Measurements from ENCODE around the gene MYLK4. TPM values are rescaled to one million over a fixed set of nuclear protein-coding genes. Genes with fewer than 3 reads are reported as not detected.

MYLK4 gene
- total RNA-seq, 3 donors from 2014 or later: 1.3 to 1.9 (median 1.4) TPM

DNA sequence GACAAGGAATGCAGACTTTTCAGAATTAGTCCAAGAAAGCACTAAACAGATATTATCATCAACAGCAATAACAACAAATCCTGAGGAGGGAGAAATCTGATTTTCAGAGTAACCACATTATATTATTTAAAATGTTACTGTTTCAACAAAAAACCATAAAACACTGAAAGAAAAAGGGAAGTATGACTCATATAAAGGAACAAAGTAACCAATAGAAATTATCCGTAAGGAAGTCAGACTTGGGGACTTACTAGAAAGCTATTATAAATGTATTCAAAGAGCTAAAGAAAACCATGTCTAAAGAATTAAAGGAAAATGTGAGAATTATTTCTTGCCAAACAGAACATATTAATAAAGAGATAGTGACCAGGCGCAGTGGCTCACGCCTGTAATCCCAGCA is 98.1 kb downstream of the MYLK4 start:
- Histone ChIP-seq H3K4me1 (no peaks in the 10 kb centered on the region), H3K27me3 (no peaks in the 10 kb centered on the region), H3K9me3 (no peaks in the 10 kb centered on the region), H3K27ac (no peak overlapping the region), H3K36me3 (no peaks in the 10 kb centered on the region), H3K4me3 (no peak overlapping the region)
- intact Hi-C loops (cut with DNase I; ENCODE audit: low total_unique reads): no loop called here
- no peak for DNase-seq (ENCODE audit: low spot score in 2 of 2)
- TF ChIP-seq POLR2A (IDR thresholded peaks at IDR 0.05) (no peak), POLR2AphosphoS5 (IDR thresholded peaks at IDR 0.05) (no peak), CTCF (IDR thresholded peaks at IDR 0.05) (no peak)

DNA sequence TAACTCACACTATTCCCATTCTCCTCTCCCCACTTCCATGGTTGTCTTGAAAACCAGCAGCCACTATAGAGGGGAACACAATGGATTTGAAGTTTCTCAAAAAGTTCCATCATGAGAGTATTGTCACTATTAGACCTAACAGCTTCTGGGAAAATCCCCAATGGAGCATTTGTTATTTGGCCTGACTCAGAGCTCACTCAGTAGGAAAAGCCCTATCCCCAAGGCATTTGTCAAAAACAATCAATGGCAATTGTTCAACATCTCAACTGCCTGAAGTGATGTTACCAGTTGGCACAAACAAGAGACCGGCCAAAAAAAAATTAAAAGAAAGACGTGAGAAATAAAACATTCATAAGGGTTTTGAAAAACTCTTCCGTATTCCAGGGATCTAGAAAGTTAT is 98.8 kb downstream of the MYLK4 start:
- Histone ChIP-seq H3K9me3 (no peaks in the 10 kb centered on the region), H3K36me3 (no peaks in the 10 kb centered on the region), H3K4me3 (no peak overlapping the region), H3K27me3 (no peaks in the 10 kb centered on the region), H3K4me1 (no peaks in the 10 kb centered on the region), H3K27ac (peak overlapping the region in 1 of 2 donors; percentile 6)
- TF ChIP-seq POLR2A (IDR thresholded peaks at IDR 0.05): no peak
- TF ChIP-seq POLR2AphosphoS5 (IDR thresholded peaks at IDR 0.05): no peak
- TF ChIP-seq CTCF (IDR thresholded peaks at IDR 0.05): no peak
- intact Hi-C loops (cut with DNase I; ENCODE audit: low total_unique reads): no loop called here
- DNase-seq (ENCODE audit: low spot score in 2 of 2): no peak

GRCh38 chr6:2651536-2651935 is 99.2 kb downstream of the MYLK4 start:
- H3K4me1 ChIP-seq: no peaks in the 10 kb centered on the region
- H3K27ac ChIP-seq: peak overlapping the region in 1 of 2 donors; percentile 6
- DNase-seq (ENCODE audit: low spot score in 2 of 2): no peak
- no peak for TF ChIP-seq POLR2AphosphoS5 (IDR thresholded peaks at IDR 0.05)
- TF ChIP-seq CTCF (IDR thresholded peaks at IDR 0.05): no peak
- no peak for TF ChIP-seq POLR2A (IDR thresholded peaks at IDR 0.05)
- H3K4me3 ChIP-seq: no peak overlapping the region
- intact Hi-C loops (cut with DNase I; ENCODE audit: low total_unique reads): no loop called here
- H3K27me3 ChIP-seq: no peaks in the 10 kb centered on the region
- no peaks in the 10 kb centered on the region for H3K36me3 ChIP-seq
- H3K9me3 ChIP-seq: no peaks in the 10 kb centered on the region

DNA sequence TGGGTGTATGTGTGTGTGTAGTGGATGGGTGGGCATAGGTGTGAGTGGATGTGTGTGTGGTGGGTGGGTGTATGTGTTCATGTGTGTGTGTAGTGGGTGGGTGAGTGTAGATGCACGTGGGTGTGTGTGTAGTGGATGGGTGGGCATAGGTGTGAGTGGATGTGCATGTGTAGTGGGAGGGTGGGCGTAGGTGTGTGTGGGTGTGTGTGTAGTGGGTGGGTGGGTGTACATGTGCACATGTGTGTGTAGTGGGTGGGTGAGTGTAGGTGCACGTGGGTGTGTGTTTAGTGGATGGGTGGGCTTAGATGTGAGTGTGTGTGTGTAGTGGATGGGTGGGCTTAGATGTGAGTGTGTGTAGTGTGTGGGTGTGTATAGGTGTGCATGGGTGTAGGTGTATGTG is 104.4 kb downstream of the MYLK4 start:
- H3K9me3 ChIP-seq: no peaks in the 10 kb centered on the region
- intact Hi-C loops (cut with DNase I; ENCODE audit: low total_unique reads): no loop called here
- no peak for DNase-seq (ENCODE audit: low spot score in 2 of 2)
- no peaks in the 10 kb centered on the region for H3K36me3 ChIP-seq
- H3K4me1 ChIP-seq: no peaks in the 10 kb centered on the region
- H3K4me3 ChIP-seq: no peak overlapping the region
- H3K27me3 ChIP-seq: no peaks in the 10 kb centered on the region
- TF ChIP-seq POLR2AphosphoS5 (IDR thresholded peaks at IDR 0.05) (no peak), CTCF (IDR thresholded peaks at IDR 0.05) (no peak), POLR2A (IDR thresholded peaks at IDR 0.05) (no peak)
- H3K27ac ChIP-seq: no peak overlapping the region

DNA sequence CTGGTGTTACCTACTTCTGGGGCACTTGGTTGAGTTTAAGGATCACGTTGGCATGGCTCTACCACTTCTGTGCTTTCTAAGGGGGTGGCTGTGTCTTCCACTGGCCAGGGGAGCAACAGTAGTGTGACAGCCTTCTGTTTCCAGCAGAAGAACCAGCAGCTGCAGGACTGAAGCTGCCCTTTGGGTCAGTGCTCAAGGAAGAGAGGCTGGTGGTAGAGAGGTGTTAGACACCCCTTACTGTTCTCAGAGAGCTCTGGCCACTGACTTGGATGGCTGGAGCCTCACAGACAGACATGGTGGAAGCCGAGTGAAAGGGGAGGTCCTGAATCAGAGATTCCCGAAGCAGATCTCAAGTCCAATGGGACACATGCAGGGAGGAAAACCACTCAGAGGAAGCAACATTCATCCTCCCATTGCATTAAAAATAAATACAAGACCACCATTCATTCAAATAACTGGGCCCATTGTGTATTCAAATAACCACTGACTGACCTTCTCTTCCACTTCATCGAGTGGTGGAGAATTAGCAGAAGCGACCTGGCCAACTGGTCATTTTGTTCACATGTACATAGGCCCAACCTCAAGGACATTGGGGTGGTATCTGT is 106.7 kb downstream of the MYLK4 start:
- TF ChIP-seq CTCF (IDR thresholded peaks at IDR 0.05): no peak
- no peak for TF ChIP-seq POLR2AphosphoS5 (IDR thresholded peaks at IDR 0.05)
- TF ChIP-seq POLR2A (IDR thresholded peaks at IDR 0.05): no peak
- no peak overlapping the region for H3K4me3 ChIP-seq
- H3K36me3 ChIP-seq: no peaks in the 10 kb centered on the region
- no peaks in the 10 kb centered on the region for H3K4me1 ChIP-seq
- H3K27me3 ChIP-seq: no peaks in the 10 kb centered on the region
- H3K9me3 ChIP-seq: no peaks in the 10 kb centered on the region
- intact Hi-C loops (cut with DNase I; ENCODE audit: low total_unique reads): no loop called here
- no peak overlapping the region for H3K27ac ChIP-seq
- no peak for DNase-seq (ENCODE audit: low spot score in 2 of 2)

All from breast epithelium (tissue), 4 donors.